Liver (tissue), 9 donors: ENCODE results near the gene SPEG. TPM values are rescaled to one million over a fixed set of nuclear protein-coding genes. Genes with fewer than 3 reads are reported as not detected.

ENCODE experiments used
- DNase-seq: peaks from one replicate; pipeline ENCODE4 v3.0.0-alpha.2; 2017; ENCODE audit warnings: low spot score
- H3K27ac ChIP-seq, 2 donors: one replicate each; pipeline ENCODE4 v1.7.0; 2013; ENCODE audit warnings: inconsistent platforms in 2 of 2, low read length in 2 of 2, control low read depth in 1 of 2, low read depth in 1 of 2, mild to moderate bottlenecking in 1 of 2
- H3K27me3 ChIP-seq, 4 donors: one replicate each; pipeline versions ENCODE4 v1.6.1 to v1.7.0; 2013; ENCODE audit warnings: low read length in 3 of 4, inconsistent platforms in 1 of 4, mild to moderate bottlenecking in 1 of 4, moderate library complexity in 1 of 4; ENCODE audit not compliant: control insufficient read depth in 4 of 4, insufficient read depth in 4 of 4
- H3K36me3 ChIP-seq, 4 donors: one replicate each; pipeline versions ENCODE4 v1.6.1 to v1.7.0; 2013; ENCODE audit warnings: low read length in 3 of 4, mild to moderate bottlenecking in 3 of 4, low read depth in 1 of 4, moderate library complexity in 1 of 4; ENCODE audit not compliant: control insufficient read depth in 4 of 4, insufficient read depth in 3 of 4
- H3K4me1 ChIP-seq, 4 donors: one replicate each; pipeline versions ENCODE4 v1.6.1 to v1.7.0; 2013; ENCODE audit warnings: low read length in 3 of 4, mild to moderate bottlenecking in 3 of 4, moderate library complexity in 1 of 4; ENCODE audit not compliant: control insufficient read depth in 4 of 4, insufficient read depth in 4 of 4
- H3K4me3 ChIP-seq, 3 donors: one replicate each; pipeline versions ENCODE4 v1.6.1 to v1.7.0; 2013; ENCODE audit warnings: low read length in 3 of 3, control low read depth in 1 of 3, low read depth in 1 of 3, mild to moderate bottlenecking in 1 of 3
- H3K9ac ChIP-seq, 2 donors: one replicate each; pipeline ENCODE4 v1.7.0; 2013; ENCODE audit warnings: low read length in 2 of 2, mild to moderate bottlenecking in 2 of 2, moderate library complexity in 2 of 2, control low read depth in 1 of 2, low read depth in 1 of 2
- H3K9me3 ChIP-seq, 4 donors: one replicate each; pipeline versions ENCODE4 v1.6.1 to v1.7.0; 2013; ENCODE audit warnings: low read length in 3 of 4; ENCODE audit not compliant: control insufficient read depth in 4 of 4
- ATF3 ChIP-seq: IDR thresholded peaks from 2 replicates; pipeline ENCODE4 v1.6.1; 2016; ENCODE audit warnings: antibody characterized with exemption
- CTCF ChIP-seq: fragments of 150-350 bp; IDR thresholded peaks from 2 replicates; pipeline ENCODE4 v1.5.1; 2017; ENCODE audit warnings: improper control_type of control experiment, low read depth, low read length; ENCODE audit not compliant: missing input control
- EGR1 ChIP-seq, 2 donors: IDR thresholded peaks; 2 replicates each; pipeline ENCODE4 v1.6.1; 2016 to 2018; ENCODE audit warnings: antibody characterized with exemption in 2 of 2, low read depth in 2 of 2
- FOXA1 ChIP-seq: IDR thresholded peaks from 2 replicates; pipeline ENCODE4 v1.6.1; 2016; ENCODE audit warnings: antibody characterized with exemption
- FOXA2 ChIP-seq: IDR thresholded peaks from 2 replicates; pipeline ENCODE4 v1.6.1; 2016; ENCODE audit warnings: antibody characterized with exemption
- GABPA ChIP-seq, 2 donors: IDR thresholded peaks in 1 of 2; conservative IDR thresholded peaks in 1 of 2; 2 replicates each; pipeline ENCODE4 v1.6.1; 2016; ENCODE audit warnings: antibody characterized with exemption in 2 of 2, mild to moderate bottlenecking in 1 of 2, moderate library complexity in 1 of 2
- HNF4A ChIP-seq, 2 donors: conservative IDR thresholded peaks; 2 replicates each; pipeline ENCODE4 v1.6.1; 2016; ENCODE audit warnings: antibody characterized with exemption in 2 of 2, mild to moderate bottlenecking in 2 of 2
- JUND ChIP-seq, 2 donors: IDR thresholded peaks; 2 replicates each; pipeline ENCODE4 v1.6.1; 2016; ENCODE audit warnings: antibody characterized with exemption in 2 of 2
- SP1 ChIP-seq: IDR thresholded peaks from 2 replicates; pipeline ENCODE4 v1.6.1; 2018; ENCODE audit warnings: antibody characterized with exemption, mild to moderate bottlenecking
- TAF1 ChIP-seq: conservative IDR thresholded peaks from 2 replicates; pipeline ENCODE4 v1.6.1; 2016; ENCODE audit warnings: antibody characterized with exemption, mild to moderate bottlenecking
- ZBTB33 ChIP-seq: IDR thresholded peaks from 2 replicates; pipeline ENCODE4 v1.6.1; 2016; ENCODE audit warnings: antibody characterized with exemption
- WGBS: extraction: QIAGEN DNeasy Blood & Tissue Kit; methylation state at CpG from one replicate; pipeline ENCODE4 v1.1.7; 2013; 5-methylcytosine and 5-hydroxymethylcytosine counted together
- polyA plus RNA-seq, 2 donors: library from polyadenylated mRNA; stranded (reverse) in 1 of 2; unstranded in 1 of 2; fragments of 200-250 nt in 1 of 2; fragments of >200 nt in 1 of 2; fragmentation: Nextera tagmentation in 1 of 2; extraction: Ambion mirVana in 1 of 2; gene quantifications; one replicate each; pipeline versions ENCODE4 v1.2.1 to v1.2.3, GENCODE V29; 2013 to 2015
- total RNA-seq, 2 donors: library from RNA; depleted of rRNA; stranded (reverse); fragments of >200 nt; gene quantifications; one replicate each; pipeline ENCODE4 v1.2.3, GENCODE V29; 2014
- donor health status: healthy.
- donor health status: healthy.
- donor health status: healthy.
- donor health status: healthy.
- donor health status: healthy.

The SPEG gene
- total and polyA plus RNA-seq, 4 donors: 0.51 to 0.96 (median 0.66) TPM

- Histone ChIP-seq H3K4me3 (no peak overlapping the region), H3K36me3 (no peaks in the 10 kb centered on the region), H3K9me3 (no peaks in the 10 kb centered on the region), H3K27me3 (no peaks in the 10 kb centered on the region), H3K27ac (no peak overlapping the region), H3K4me1 (no peaks in the 10 kb centered on the region), H3K9ac (no peak overlapping the region)
- no peak for DNase-seq
- TF ChIP-seq JUND (IDR thresholded peaks at IDR 0.05) (no peak), SP1 (no peak)
- 86% methylated on average over 28 of the region's 28 CpGs for WGBS
Observed at GRCh38 chr2:219466816-219467735, 32.4 kb downstream of the SPEG start.

GRCh38 chr2:219467736-219468075 is 33.1 kb downstream of the SPEG start:
- Histone ChIP-seq H3K27me3 (no peaks in the 10 kb centered on the region), H3K4me1 (no peaks in the 10 kb centered on the region), H3K9ac (no peak overlapping the region), H3K9me3 (no peaks in the 10 kb centered on the region), H3K36me3 (no peaks in the 10 kb centered on the region), H3K27ac (no peak overlapping the region), H3K4me3 (no peak overlapping the region)
- TF ChIP-seq HNF4A (conservative IDR thresholded peaks at IDR 0.05) (no peak), JUND (IDR thresholded peaks at IDR 0.05) (no peak), SP1 (no peak), GABPA (IDR thresholded peaks at IDR 0.05 in 1 of 2, conservative IDR thresholded peaks at IDR 0.05 in 1 of 2) (no peak), ZBTB33 (no peak), FOXA1 (no peak), ATF3 (no peak), TAF1 (no peak)
- 84% methylated on average over 2 of the region's 2 CpGs for WGBS
- DNase-seq: no peak

- no peak for DNase-seq
- H3K27me3 ChIP-seq: no peaks in the 10 kb centered on the region
- H3K9ac ChIP-seq: no peak overlapping the region
- TF ChIP-seq FOXA2: no peak
- TF ChIP-seq CTCF: no peak
- TF ChIP-seq SP1: no peak
- no peak for TF ChIP-seq EGR1 (IDR thresholded peaks at IDR 0.05; ENCODE audit: low read depth in 2 of 2)
- H3K36me3 ChIP-seq: no peaks in the 10 kb centered on the region
- H3K4me3 ChIP-seq: no peak overlapping the region
- no peaks in the 10 kb centered on the region for H3K4me1 ChIP-seq
- no peak overlapping the region for H3K27ac ChIP-seq
- 95% methylated on average over 23 of the region's 23 CpGs for WGBS
- H3K9me3 ChIP-seq: no peaks in the 10 kb centered on the region
Observed at GRCh38 chr2:219468410-219469185, 34.0 kb downstream of the SPEG start.
